ENCODE measurements around the gene PARD3B. TPM values are rescaled to one million over a fixed set of nuclear protein-coding genes. Genes with fewer than 3 reads are reported as not detected.
A peak's percentile ranks its signal among the peaks of the same experiment; 100 is the strongest.

Gene PARD3B
- total and polyA plus RNA-seq, 3 experiments from 2014 or later: 0.11 to 0.26 TPM; not detected in 1

DNA sequence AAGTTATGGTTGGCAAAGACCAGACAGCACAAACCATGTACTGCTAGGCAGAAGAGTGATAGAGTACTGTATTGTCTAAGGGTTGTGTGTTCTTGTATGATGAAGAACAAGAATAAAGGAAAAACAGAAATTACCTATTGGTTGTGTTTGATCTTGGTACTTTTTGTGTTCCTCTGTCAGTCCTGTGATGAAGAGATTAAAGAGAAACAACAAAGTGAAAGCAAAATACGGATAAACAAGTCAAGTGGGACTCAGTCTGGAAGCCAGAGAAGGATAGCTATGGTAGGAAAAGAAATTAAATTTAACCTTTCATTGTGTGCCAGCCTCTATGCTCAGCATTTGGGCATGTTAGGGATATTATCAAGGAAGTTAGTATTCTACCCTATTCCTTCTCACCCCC, 413.1 kb downstream of the PARD3B start:
- H3K4me1 Mint-ChIP-seq: peaks cover 4 to 17% (median 9%) of the 10 kb centered on the region in 3 donors
- H3K27ac ChIP-seq (ENCODE audit: low read depth, low read length): no peak overlapping the region
- H3K9me3 Mint-ChIP-seq: no peaks in the 10 kb centered on the region
- no peaks in the 10 kb centered on the region for H3K36me3 ChIP-seq (ENCODE audit: insufficient read depth, low read length)
- peaks cover 8% of the 10 kb centered on the region for H3K4me1 ChIP-seq (ENCODE audit: insufficient read depth, low read length)
- H3K27me3 Mint-ChIP-seq: no peaks in the 10 kb centered on the region
- no peak overlapping the region for H3K4me3 ChIP-seq (ENCODE audit: low read length)
- POLR2A ChIA-PET: no interaction called here
- peak overlapping the region in 1 of 7 donors; percentile 1 for H3K4me3 Mint-ChIP-seq
- H3K27ac Mint-ChIP-seq: peak overlapping the region in 1 of 8 donors; percentile 24
- no peak for DNase-seq
- no peaks in the 10 kb centered on the region for H3K27me3 ChIP-seq (ENCODE audit: insufficient read depth, low read length, poor library complexity, severe bottlenecking)
- CTCF ChIA-PET: no interaction called here
- no peaks in the 10 kb centered on the region for H3K9me3 ChIP-seq (ENCODE audit: low read length)
- H3K36me3 Mint-ChIP-seq: no peaks in the 10 kb centered on the region

DNA sequence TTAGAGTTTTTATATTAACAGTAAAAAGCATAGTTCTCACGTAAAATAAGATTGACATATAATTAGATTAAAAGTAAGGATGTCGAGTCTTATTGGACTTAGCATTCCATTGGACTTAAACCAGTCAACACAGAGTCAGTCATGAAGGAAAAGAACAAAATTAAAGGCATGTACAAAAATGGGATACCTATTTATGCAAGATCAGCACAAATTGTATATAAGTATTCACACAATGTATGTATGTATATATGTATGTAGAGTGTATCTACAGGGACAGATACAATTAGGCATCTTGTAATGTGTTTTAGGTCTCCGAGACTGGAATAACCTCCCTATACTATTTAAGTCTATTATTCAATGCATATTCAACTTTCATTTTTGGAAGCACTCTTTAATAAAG, 419.1 kb downstream of the PARD3B start:
- H3K27ac ChIP-seq (ENCODE audit: low read depth, low read length): no peak overlapping the region
- ChIA-PET POLR2A (no interaction called here), CTCF (no interaction called here)
- no peak overlapping the region for H3K4me3 ChIP-seq (ENCODE audit: low read length)
- H3K4me1 Mint-ChIP-seq: peaks cover 29 to 47% (median 30%) of the 10 kb centered on the region in 3 donors
- H3K27me3 Mint-ChIP-seq: no peaks in the 10 kb centered on the region
- H3K4me3 Mint-ChIP-seq: no peak overlapping the region
- no peak for DNase-seq
- H3K9me3 Mint-ChIP-seq: peaks cover 0 to 4% (median 0%) of the 10 kb centered on the region in 5 donors
- H3K4me1 ChIP-seq (ENCODE audit: insufficient read depth, low read length): peaks cover 38% of the 10 kb centered on the region
- H3K9me3 ChIP-seq (ENCODE audit: low read length): no peaks in the 10 kb centered on the region
- H3K27me3 ChIP-seq (ENCODE audit: insufficient read depth, low read length, poor library complexity, severe bottlenecking): no peaks in the 10 kb centered on the region
- no peak overlapping the region for H3K27ac Mint-ChIP-seq
- no peaks in the 10 kb centered on the region for H3K36me3 Mint-ChIP-seq
- no peaks in the 10 kb centered on the region for H3K36me3 ChIP-seq (ENCODE audit: insufficient read depth, low read length)

- CTCF ChIA-PET: no interaction called here
- Mint-ChIP-seq H3K27me3 (no peaks in the 10 kb centered on the region), H3K27ac (peak overlapping the region in 5 of 8 donors; percentile 23 to 84 (median 54)), H3K4me3 (no peak overlapping the region), H3K36me3 (no peaks in the 10 kb centered on the region), H3K4me1 (peaks cover 39 to 64% (median 41%) of the 10 kb centered on the region in 3 donors), H3K9me3 (peaks cover 0 to 4% (median 0%) of the 10 kb centered on the region in 5 donors)
- Histone ChIP-seq H3K27ac (ENCODE audit: low read depth, low read length) (no peak overlapping the region), H3K9me3 (ENCODE audit: low read length) (no peaks in the 10 kb centered on the region), H3K4me3 (ENCODE audit: low read length) (no peak overlapping the region), H3K36me3 (ENCODE audit: insufficient read depth, low read length) (no peaks in the 10 kb centered on the region), H3K4me1 (ENCODE audit: insufficient read depth, low read length) (peaks cover 56% of the 10 kb centered on the region), H3K27me3 (ENCODE audit: insufficient read depth, low read length, poor library complexity, severe bottlenecking) (no peaks in the 10 kb centered on the region)
- no peak for DNase-seq
- POLR2A ChIA-PET: no interaction called here
These were observed 421.0 kb downstream of the PARD3B start for GRCh38 chr2:204966245-204966644.

GRCh38 chr2:204967199-204967960, 422.1 kb downstream of the PARD3B start:
- POLR2A ChIA-PET: no interaction called here
- Histone ChIP-seq H3K9me3 (ENCODE audit: low read length) (no peaks in the 10 kb centered on the region), H3K36me3 (ENCODE audit: insufficient read depth, low read length) (no peaks in the 10 kb centered on the region), H3K4me1 (ENCODE audit: insufficient read depth, low read length) (peaks cover 66% of the 10 kb centered on the region), H3K4me3 (ENCODE audit: low read length) (peak overlapping the region; percentile 11), H3K27ac (ENCODE audit: low read depth, low read length) (no peak overlapping the region), H3K27me3 (ENCODE audit: insufficient read depth, low read length, poor library complexity, severe bottlenecking) (no peaks in the 10 kb centered on the region)
- peak in 4 of 5 donors; percentile 9 to 80 (median 52) for DNase-seq
- Mint-ChIP-seq H3K4me3 (peak overlapping the region in 6 of 7 donors; percentile 5 to 70 (median 62)), H3K27ac (peak overlapping the region; percentile 68 to 97 (median 89)), H3K27me3 (no peaks in the 10 kb centered on the region), H3K4me1 (peaks cover 43 to 71% (median 46%) of the 10 kb centered on the region in 3 donors), H3K9me3 (peaks cover 0 to 4% (median 0%) of the 10 kb centered on the region in 5 donors), H3K36me3 (no peaks in the 10 kb centered on the region)
- CTCF ChIA-PET: no interaction called here

DNA sequence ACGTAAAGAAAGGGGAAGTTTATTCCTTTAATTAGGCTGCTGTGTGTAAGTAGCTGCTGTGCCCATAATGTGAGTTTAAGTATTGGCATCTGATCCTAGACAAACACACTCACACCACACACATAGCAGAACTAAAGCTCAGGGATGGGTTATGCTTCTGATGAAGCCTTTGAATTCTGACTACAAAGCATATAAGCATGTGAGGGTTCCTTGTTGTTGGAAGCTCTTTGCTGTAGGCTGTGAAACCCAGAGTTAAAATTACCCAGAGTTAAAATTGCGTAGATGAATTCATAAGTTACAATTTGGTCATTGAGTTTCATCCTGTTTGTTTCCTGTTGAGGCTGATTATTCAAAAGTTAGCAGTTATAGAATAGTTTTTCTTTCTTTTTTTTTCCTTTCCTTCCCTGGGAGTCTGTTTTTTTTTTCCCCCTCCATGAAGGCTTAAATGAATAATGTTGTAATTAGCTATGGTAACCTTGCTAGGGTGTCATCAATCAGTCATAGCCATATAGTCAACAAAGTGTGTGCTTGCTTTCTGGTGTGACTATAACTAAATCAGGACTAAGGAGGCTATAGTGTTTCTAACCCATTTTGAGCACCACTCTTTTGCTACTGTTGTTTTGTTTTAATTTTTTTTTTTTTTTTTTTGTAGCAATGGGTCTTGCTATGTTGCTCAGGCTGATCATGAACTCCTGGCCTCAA, 426.1 kb downstream of the PARD3B start:
- no peaks in the 10 kb centered on the region for H3K27me3 ChIP-seq (ENCODE audit: insufficient read depth, low read length, poor library complexity, severe bottlenecking)
- DNase-seq: peak in 1 of 5 donors; percentile 67
- Mint-ChIP-seq H3K27me3 (peaks cover 0 to 2% of the 10 kb centered on the region in 2 donors), H3K4me1 (peaks cover 39 to 54% (median 41%) of the 10 kb centered on the region in 3 donors), H3K9me3 (peaks cover 0 to 4% (median 0%) of the 10 kb centered on the region in 5 donors), H3K4me3 (peak overlapping the region in 1 of 7 donors; percentile 2), H3K36me3 (peaks cover 0 to 4% (median 0%) of the 10 kb centered on the region in 3 donors), H3K27ac (peak overlapping the region in 5 of 8 donors; percentile 15 to 76 (median 50))
- no peaks in the 10 kb centered on the region for H3K9me3 ChIP-seq (ENCODE audit: low read length)
- H3K36me3 ChIP-seq (ENCODE audit: insufficient read depth, low read length): no peaks in the 10 kb centered on the region
- no peak overlapping the region for H3K4me3 ChIP-seq (ENCODE audit: low read length)
- CTCF ChIA-PET: no interaction called here
- H3K27ac ChIP-seq (ENCODE audit: low read depth, low read length): no peak overlapping the region
- peaks cover 63% of the 10 kb centered on the region for H3K4me1 ChIP-seq (ENCODE audit: insufficient read depth, low read length)
- POLR2A ChIA-PET: interaction anchor here (0.6 kb wide), 1 partner anchor 79 kb away, joined by 3 read pairs; no protein-coding TSS in a partner anchor

DNA sequence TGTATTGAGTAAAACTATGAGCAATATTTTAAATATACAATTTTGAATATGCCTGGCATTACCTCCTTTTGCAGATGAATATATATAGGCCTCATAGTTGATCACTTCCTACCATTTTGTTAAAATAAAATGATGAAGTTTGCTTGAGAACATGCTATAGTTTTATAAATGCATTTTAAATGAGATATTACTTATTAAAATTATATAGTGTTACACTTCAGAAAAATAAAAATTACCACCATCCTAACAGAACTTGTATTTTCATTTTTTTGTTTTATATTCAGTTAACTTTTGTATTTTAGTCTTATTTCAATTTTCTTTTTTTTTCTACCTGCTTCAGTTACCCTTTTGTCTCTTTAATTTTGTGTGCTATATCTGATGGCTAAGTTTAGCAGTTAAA, 426.9 kb downstream of the PARD3B start:
- no peak overlapping the region for H3K27ac ChIP-seq (ENCODE audit: low read depth, low read length)
- DNase-seq: no peak
- ChIA-PET CTCF (no interaction called here), POLR2A (no interaction called here)
- H3K9me3 Mint-ChIP-seq: peaks cover 0 to 8% (median 0%) of the 10 kb centered on the region in 5 donors
- no peak overlapping the region for H3K4me3 ChIP-seq (ENCODE audit: low read length)
- no peak overlapping the region for H3K27ac Mint-ChIP-seq
- peaks cover 0 to 4% (median 0%) of the 10 kb centered on the region in 3 donors for H3K36me3 Mint-ChIP-seq
- H3K27me3 Mint-ChIP-seq: peaks cover 0 to 2% of the 10 kb centered on the region in 2 donors
- no peaks in the 10 kb centered on the region for H3K36me3 ChIP-seq (ENCODE audit: insufficient read depth, low read length)
- H3K4me1 Mint-ChIP-seq: peaks cover 33 to 46% (median 36%) of the 10 kb centered on the region in 3 donors
- H3K4me1 ChIP-seq (ENCODE audit: insufficient read depth, low read length): peaks cover 55% of the 10 kb centered on the region
- no peak overlapping the region for H3K4me3 Mint-ChIP-seq
- no peaks in the 10 kb centered on the region for H3K9me3 ChIP-seq (ENCODE audit: low read length)
- no peaks in the 10 kb centered on the region for H3K27me3 ChIP-seq (ENCODE audit: insufficient read depth, low read length, poor library complexity, severe bottlenecking)

GRCh38 chr2:204972606-204973336, 427.5 kb downstream of the PARD3B start:
- H3K9me3 ChIP-seq (ENCODE audit: low read length): no peaks in the 10 kb centered on the region
- no peak for DNase-seq
- peak overlapping the region in 1 of 8 donors; percentile 60 for H3K27ac Mint-ChIP-seq
- H3K36me3 Mint-ChIP-seq: peaks cover 0 to 4% (median 0%) of the 10 kb centered on the region in 3 donors
- H3K4me3 Mint-ChIP-seq: no peak overlapping the region
- CTCF ChIA-PET: no interaction called here
- H3K36me3 ChIP-seq (ENCODE audit: insufficient read depth, low read length): no peaks in the 10 kb centered on the region
- H3K9me3 Mint-ChIP-seq: peaks cover 0 to 8% (median 0%) of the 10 kb centered on the region in 5 donors
- peaks cover 0 to 2% of the 10 kb centered on the region in 2 donors for H3K27me3 Mint-ChIP-seq
- no peak overlapping the region for H3K27ac ChIP-seq (ENCODE audit: low read depth, low read length)
- no peak overlapping the region for H3K4me3 ChIP-seq (ENCODE audit: low read length)
- H3K4me1 ChIP-seq (ENCODE audit: insufficient read depth, low read length): peaks cover 49% of the 10 kb centered on the region
- POLR2A ChIA-PET: no interaction called here
- peaks cover 27 to 40% (median 30%) of the 10 kb centered on the region in 3 donors for H3K4me1 Mint-ChIP-seq
- no peaks in the 10 kb centered on the region for H3K27me3 ChIP-seq (ENCODE audit: insufficient read depth, low read length, poor library complexity, severe bottlenecking)

All from CD8-positive, alpha-beta memory T cell (primary cell).